Nephron progenitor cell (in vitro differentiated cells): Measurements from ENCODE around the gene DPP10.

Experiments used
- DNase-seq: peaks from one replicate; pipeline ENCODE4 v3.0.0; 2021
- H3K27ac Mint-ChIP-seq: 2 replicates; pipeline ENCODE4 v1.8.0; 2021; ENCODE audit warnings: mild to moderate bottlenecking, moderate library complexity, mixed read lengths
- H3K27me3 Mint-ChIP-seq: 2 replicates; pipeline ENCODE4 v1.8.0; 2021; ENCODE audit warnings: mild to moderate bottlenecking, low read depth, mixed read lengths; ENCODE audit not compliant: poor library complexity
- H3K36me3 Mint-ChIP-seq: 2 replicates; pipeline ENCODE4 v1.8.0; 2021; ENCODE audit warnings: low read depth, mixed read lengths
- H3K4me1 Mint-ChIP-seq: 2 replicates; pipeline ENCODE4 v1.8.0; 2021; ENCODE audit warnings: mixed read lengths
- H3K4me3 Mint-ChIP-seq: 2 replicates; pipeline ENCODE4 v1.8.0; 2021; ENCODE audit warnings: mild to moderate bottlenecking, moderate library complexity, mixed read lengths
- H3K9me3 Mint-ChIP-seq: 2 replicates; pipeline ENCODE4 v1.8.0; 2021; ENCODE audit warnings: mild to moderate bottlenecking, moderate library complexity, mixed read lengths
- CTCF ChIP-seq: fragments of 200-600 bp; sonication (generic); IDR thresholded peaks from 2 replicates; pipeline ENCODE4 v1.5.0; 2021; ENCODE audit warnings: antibody characterized with exemption

Gene DPP10

GRCh38 chr2:115524452-115524851 lies 1082.0 kb downstream of the DPP10 start:
- H3K4me3 Mint-ChIP-seq = no peak overlapping the region
- no peaks in the 10 kb centered on the region for H3K27me3 Mint-ChIP-seq

GRCh38 chr2:115529627-115530026 lies 1087.2 kb downstream of the DPP10 start:
- Mint-ChIP-seq H3K4me1 (no peaks in the 10 kb centered on the region), H3K4me3 (no peak overlapping the region), H3K27ac (no peak overlapping the region), H3K27me3 (no peaks in the 10 kb centered on the region), H3K36me3 (no peaks in the 10 kb centered on the region), H3K9me3 (peaks cover 4% of the 10 kb centered on the region)
- no peak for DNase-seq
- no peak for TF ChIP-seq CTCF

More at GRCh38 chr2:115524452-115524851, 1082.0 kb downstream of the DPP10 start:
- peaks cover 4% of the 10 kb centered on the region for H3K9me3 Mint-ChIP-seq
- no peak overlapping the region for H3K27ac Mint-ChIP-seq
- H3K4me1 Mint-ChIP-seq = peaks cover 5% of the 10 kb centered on the region
- DNase-seq = no peak
- no peak for TF ChIP-seq CTCF
- no peaks in the 10 kb centered on the region for H3K36me3 Mint-ChIP-seq

- TF ChIP-seq CTCF = no peak
- no peak for DNase-seq
- H3K36me3 Mint-ChIP-seq = no peaks in the 10 kb centered on the region
- no peaks in the 10 kb centered on the region for H3K27me3 Mint-ChIP-seq
- peaks cover 4% of the 10 kb centered on the region for H3K9me3 Mint-ChIP-seq
- peaks cover 10% of the 10 kb centered on the region for H3K4me1 Mint-ChIP-seq
- H3K4me3 Mint-ChIP-seq = no peak overlapping the region
- H3K27ac Mint-ChIP-seq = no peak overlapping the region
Observed at GRCh38 chr2:115533081-115533480, 1090.6 kb downstream of the DPP10 start.

- Mint-ChIP-seq H3K27me3 (no peaks in the 10 kb centered on the region), H3K27ac (no peak overlapping the region), H3K4me3 (no peak overlapping the region)
Observed at GRCh38 chr2:115541814-115542213, 1099.4 kb downstream of the DPP10 start.

GRCh38 chr2:115542331-115542730 lies 1099.9 kb downstream of the DPP10 start:
- Mint-ChIP-seq H3K4me3 (no peak overlapping the region), H3K27me3 (no peaks in the 10 kb centered on the region), H3K4me1 (peaks cover 13% of the 10 kb centered on the region), H3K9me3 (no peaks in the 10 kb centered on the region), H3K27ac (no peak overlapping the region), H3K36me3 (no peaks in the 10 kb centered on the region)
- no peak for DNase-seq
- no peak for TF ChIP-seq CTCF

More at GRCh38 chr2:115541814-115542213, 1099.4 kb downstream of the DPP10 start:
- no peak for DNase-seq
- peak; percentile 19 for TF ChIP-seq CTCF
- Mint-ChIP-seq H3K36me3 (no peaks in the 10 kb centered on the region), H3K4me1 (peaks cover 15% of the 10 kb centered on the region), H3K9me3 (no peaks in the 10 kb centered on the region)

GRCh38 chr2:115543024-115543423 lies 1100.6 kb downstream of the DPP10 start:
- DNase-seq = no peak
- H3K4me1 Mint-ChIP-seq = peaks cover 6% of the 10 kb centered on the region
- H3K9me3 Mint-ChIP-seq = no peaks in the 10 kb centered on the region
- no peak overlapping the region for H3K4me3 Mint-ChIP-seq
- H3K36me3 Mint-ChIP-seq = no peaks in the 10 kb centered on the region
- no peak overlapping the region for H3K27ac Mint-ChIP-seq
- no peaks in the 10 kb centered on the region for H3K27me3 Mint-ChIP-seq
- no peak for TF ChIP-seq CTCF
